Pancreas (tissue), 10 donors: Measurements from ENCODE around the gene ACOXL. TPM values are rescaled to one million over a fixed set of nuclear protein-coding genes. Genes with fewer than 3 reads are reported as not detected.

Experiments used
- ATAC-seq, 4 donors: fragments of 200-7000 bp; cut with Tn5 transposase; one replicate each; pipeline versions ENCODE4 v1.8.0 to v1.9.1; 2020; ENCODE audit warnings: mild to moderate bottlenecking in 4 of 4, moderate library complexity in 4 of 4
- DNase-seq, 6 donors: peaks; one replicate each; pipeline ENCODE4 v3.0.0-alpha.2; 2020
- FAIRE-seq: peaks from 2 replicates; lab custom pipeline; 2012; peaks lifted over from hg19 to GRCh38; lab: Jason Lieb, UNC
- H3K27ac ChIP-seq, 4 donors: fragments of 200-600 bp; sonication (generic); 1 replicate in 3 of 4; 2 replicates in 1 of 4; pipeline versions ENCODE4 v1.5.0 to v1.8.0; 2020
- H3K27me3 ChIP-seq, 4 donors: fragments of 200-600 bp; one replicate each; pipeline ENCODE4 v1.8.0; 2021
- H3K36me3 ChIP-seq, 3 donors: fragments of 200-600 bp; sonication (generic) in 1 of 3; one replicate each; pipeline versions ENCODE4 v1.5.0 to v1.8.0; 2020 to 2021
- H3K4me1 ChIP-seq, 3 donors: fragments of 200-600 bp; one replicate each; pipeline ENCODE4 v1.8.0; 2021
- H3K4me3 ChIP-seq, 4 donors: fragments of 200-600 bp; sonication (generic) in 2 of 4; one replicate each; pipeline versions ENCODE4 v1.5.0 to v1.8.0; 2020 to 2021
- H3K9me3 ChIP-seq, 4 donors: fragments of 200-600 bp; one replicate each; pipeline ENCODE4 v1.8.0; 2021
- CTCF ChIP-seq, 4 donors: fragments of 200-600 bp; sonication (generic) in 3 of 4; IDR thresholded peaks; one replicate each; pipeline versions ENCODE4 v1.5.0 to v1.8.0; 2021; ENCODE audit warnings: antibody characterized with exemption in 4 of 4
- WGBS, 2 donors: extraction: QIAGEN DNeasy Blood & Tissue Kit; methylation state at CpG; one replicate each; pipeline ENCODE4 v1.1.7; 2013; 5-methylcytosine and 5-hydroxymethylcytosine counted together
- intact Hi-C, 3 donors: fragments of 100-400 bp; cut with DNase I; formaldehyde crosslinking; loops; one replicate each; pipeline versions ENCODE4 v1.11.1 to v1.14.2; 2022
- polyA plus RNA-seq, 2 donors: library from polyadenylated mRNA; stranded (reverse); fragments of 200-250 nt; gene quantifications; one replicate each; pipeline ENCODE4 v1.2.3, GENCODE V29; 2013
- total RNA-seq, 6 donors: library from RNA; stranded (reverse); fragmentation: NEBNext Ultra II Directional in 4 of 6; extraction: Animal tissue kit (Norgen Biotek cat#: 25700) in 4 of 6; gene quantifications; one replicate each; pipeline versions ENCODE4 v1.2.1 to v1.2.4, GENCODE V29; 2021 to 2023
- donor health status: healthy with polysubstance abuse.
- donor health status: DM: no; HTN: no; CAD: no; lungs with moderate emphysema.
- donor health status: DM: no; HTN: no; CAD: no.
- donor health status: control.
- donor health status: control.
- donor health status: Bipolar disorder and iron deficiency.
- donor health status: DM: yes; HTN: yes; CAD: no.
- donor health status: DM: no; HTN: no; CAD: no.
- donor health status: DM: no; HTN: no; CAD: no.
- donor health status: DM: yes; HTN: yes; CAD: no.

Gene ACOXL
- total and polyA plus RNA-seq, 8 donors = 0.06 to 0.75 (median 0.21) TPM; not detected in 2

DNA sequence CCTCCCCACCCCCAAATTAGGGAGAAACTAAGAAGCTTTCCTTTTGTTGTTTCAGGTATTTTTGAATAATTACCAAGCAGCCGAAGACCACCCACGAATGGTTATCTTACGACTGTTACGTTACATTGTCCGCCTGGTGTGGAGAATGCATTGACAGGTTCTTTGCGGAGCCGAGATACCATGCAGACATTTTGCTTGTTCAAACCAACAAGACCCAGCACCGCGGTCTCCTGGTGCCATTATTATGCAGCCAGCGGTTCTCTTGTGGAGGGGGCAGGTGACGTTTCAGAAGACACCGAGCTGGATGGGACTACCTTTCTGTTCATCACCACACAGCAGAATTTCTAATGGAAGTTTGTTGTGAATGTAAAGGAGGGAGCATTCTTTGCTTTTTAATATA, 431.7 kb downstream of the ACOXL start:
- no peak for FAIRE-seq
- no peak for DNase-seq
- Histone ChIP-seq H3K27ac (no peak overlapping the region), H3K9me3 (no peaks in the 10 kb centered on the region), H3K27me3 (no peaks in the 10 kb centered on the region), H3K4me3 (no peak overlapping the region), H3K4me1 (peaks cover 10 to 37% (median 31%) of the 10 kb centered on the region in 3 donors), H3K36me3 (peaks cover 0 to 10% (median 0%) of the 10 kb centered on the region in 3 donors)
- no peak for ATAC-seq
- no peak for TF ChIP-seq CTCF (IDR thresholded peaks at IDR 0.05)
- WGBS, 2 donors = 95 to 96% methylated on average over 12 of the region's 12 CpGs
- intact Hi-C loops = no loop called here

DNA sequence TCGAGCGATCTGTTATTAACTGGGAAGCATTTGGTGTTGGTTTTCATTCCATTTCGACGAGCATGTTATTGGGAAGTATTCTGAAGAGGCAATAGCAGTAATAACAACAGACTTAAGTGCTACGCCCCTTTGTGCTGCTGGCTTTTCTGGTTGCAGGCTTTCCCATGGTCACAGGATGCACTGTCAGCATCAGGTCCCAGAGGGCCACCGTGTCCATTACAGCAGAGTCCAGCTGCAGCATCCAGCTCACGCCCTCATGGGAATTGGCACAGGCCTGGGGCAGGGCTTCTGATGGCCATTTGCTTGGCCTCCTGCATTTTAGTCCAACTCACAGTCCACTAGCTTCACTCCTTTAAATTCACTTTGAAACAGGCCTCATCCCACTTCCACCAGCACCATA, 432.7 kb downstream of the ACOXL start:
- Histone ChIP-seq H3K4me1 (peaks cover 10 to 37% (median 31%) of the 10 kb centered on the region in 3 donors), H3K27ac (no peak overlapping the region), H3K4me3 (no peak overlapping the region), H3K36me3 (peaks cover 0 to 10% (median 0%) of the 10 kb centered on the region in 3 donors), H3K9me3 (no peaks in the 10 kb centered on the region), H3K27me3 (no peaks in the 10 kb centered on the region)
- no peak for TF ChIP-seq CTCF (IDR thresholded peaks at IDR 0.05)
- WGBS, 2 donors = 84 to 85% methylated on average over 7 of the region's 7 CpGs
- DNase-seq (no peak), FAIRE-seq (no peak), ATAC-seq (no peak)
- intact Hi-C loops = no loop called here

DNA sequence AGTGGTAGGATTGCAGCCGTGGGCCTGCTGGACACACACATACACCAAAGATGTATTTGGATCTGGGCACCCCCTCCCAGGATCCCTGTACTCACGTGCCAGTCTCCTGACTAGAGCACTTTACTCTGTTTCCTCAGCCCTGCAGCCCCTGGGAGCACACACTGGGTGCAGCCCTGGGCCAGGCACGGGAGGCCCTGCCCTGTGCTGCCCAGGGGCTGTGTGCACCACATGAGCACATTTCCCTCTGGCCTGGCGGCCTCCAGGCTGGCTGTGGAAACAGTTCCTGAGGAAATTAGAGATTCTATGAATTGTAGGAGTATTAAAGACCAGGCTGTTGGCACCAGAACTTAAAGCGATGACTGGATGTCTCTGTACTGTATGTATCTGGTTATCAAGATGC, 433.7 kb downstream of the ACOXL start:
- intact Hi-C loops = no loop called here
- DNase-seq (no peak), ATAC-seq (no peak), FAIRE-seq (no peak)
- no peak for TF ChIP-seq CTCF (IDR thresholded peaks at IDR 0.05)
- Histone ChIP-seq H3K27ac (no peak overlapping the region), H3K4me3 (no peak overlapping the region), H3K4me1 (peaks cover 10 to 37% (median 31%) of the 10 kb centered on the region in 3 donors), H3K27me3 (no peaks in the 10 kb centered on the region), H3K36me3 (peaks cover 0 to 10% (median 0%) of the 10 kb centered on the region in 3 donors), H3K9me3 (no peaks in the 10 kb centered on the region)
- WGBS, 2 donors = 94 to 96% methylated on average over 5 of the region's 5 CpGs

- TF ChIP-seq CTCF (IDR thresholded peaks at IDR 0.05) = no peak
- ATAC-seq (no peak), DNase-seq (no peak), FAIRE-seq (no peak)
- no peak overlapping the region for H3K4me3 ChIP-seq
- peaks cover 5 to 27% (median 20%) of the 10 kb centered on the region in 3 donors for H3K4me1 ChIP-seq
- H3K9me3 ChIP-seq = no peaks in the 10 kb centered on the region
- intact Hi-C loops = no loop called here
- no peaks in the 10 kb centered on the region for H3K27me3 ChIP-seq
- no peak overlapping the region for H3K27ac ChIP-seq
- 66 to 68% methylated on average over 9 of the region's 9 CpGs for WGBS, 2 donors
- peaks cover 0 to 10% (median 0%) of the 10 kb centered on the region in 3 donors for H3K36me3 ChIP-seq
These were observed 434.9 kb downstream of the ACOXL start for GRCh38 chr2:111167076-111167862.

DNA sequence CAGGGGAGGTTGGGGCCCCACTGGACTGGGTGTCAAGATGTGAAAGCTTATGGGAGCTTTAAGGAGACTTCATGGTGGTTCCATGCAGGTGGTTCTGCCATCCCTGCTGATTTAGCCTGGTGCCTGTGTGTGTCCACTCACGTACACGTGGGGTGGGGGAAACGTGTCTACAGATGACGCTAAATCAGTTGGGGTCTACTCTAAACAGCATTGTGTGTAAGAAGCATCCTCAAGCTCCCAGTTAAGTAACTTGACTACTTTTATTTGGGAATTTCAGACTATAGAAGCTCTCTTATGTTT, 435.4 kb downstream of the ACOXL start:
- FAIRE-seq = no peak
- TF ChIP-seq CTCF (IDR thresholded peaks at IDR 0.05) = no peak
- peaks cover 0 to 10% (median 0%) of the 10 kb centered on the region in 3 donors for H3K36me3 ChIP-seq
- H3K27ac ChIP-seq = no peak overlapping the region
- no peak overlapping the region for H3K4me3 ChIP-seq
- WGBS, 2 donors = 80 to 82% methylated on average over 4 of the region's 4 CpGs
- ATAC-seq = no peak
- DNase-seq = no peak
- no peaks in the 10 kb centered on the region for H3K9me3 ChIP-seq
- no peaks in the 10 kb centered on the region for H3K27me3 ChIP-seq
- H3K4me1 ChIP-seq = peaks cover 0 to 22% (median 15%) of the 10 kb centered on the region in 3 donors
- intact Hi-C loops = no loop called here
